ENCODE results near the gene TBC1D10B.

DNA sequence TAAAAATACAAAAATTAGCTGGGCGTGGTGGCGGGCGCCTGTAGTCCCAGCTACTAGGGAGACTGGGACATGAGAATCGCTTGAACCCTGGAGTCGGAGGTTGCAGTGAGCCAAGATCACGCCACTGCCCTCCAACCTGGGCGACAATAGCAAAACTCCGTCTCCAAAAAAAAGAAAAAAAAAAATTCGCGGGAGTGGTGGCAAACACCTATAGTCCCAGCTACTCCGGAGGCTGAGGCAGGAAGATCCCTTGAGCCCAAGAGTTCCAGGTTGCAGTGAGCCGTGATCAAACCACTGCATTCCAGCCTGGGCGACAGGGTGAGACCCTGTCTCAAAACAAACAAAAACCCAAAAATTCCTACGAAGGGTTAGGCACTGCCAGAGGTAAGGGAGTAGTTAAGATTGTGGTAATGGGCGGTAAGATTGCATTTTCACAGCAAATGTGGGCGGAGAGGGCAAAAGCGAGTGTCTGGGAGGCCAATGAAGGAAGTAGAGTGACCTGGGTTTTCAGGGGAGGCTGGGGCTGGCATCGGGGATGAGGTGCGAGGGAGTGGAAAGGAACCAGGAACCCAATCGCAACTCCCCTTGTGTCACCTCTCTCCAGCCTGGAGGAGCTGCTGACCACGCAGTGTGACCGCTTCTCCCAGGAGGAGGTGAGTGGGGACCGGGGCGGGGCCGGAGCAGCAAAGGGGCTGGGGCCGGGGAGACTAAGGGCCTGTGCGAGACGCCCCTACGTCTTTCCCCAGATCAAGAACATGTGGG is 6.9 kb upstream of the TBC1D10B start:
- TF ChIP-seq, protein P1, sequence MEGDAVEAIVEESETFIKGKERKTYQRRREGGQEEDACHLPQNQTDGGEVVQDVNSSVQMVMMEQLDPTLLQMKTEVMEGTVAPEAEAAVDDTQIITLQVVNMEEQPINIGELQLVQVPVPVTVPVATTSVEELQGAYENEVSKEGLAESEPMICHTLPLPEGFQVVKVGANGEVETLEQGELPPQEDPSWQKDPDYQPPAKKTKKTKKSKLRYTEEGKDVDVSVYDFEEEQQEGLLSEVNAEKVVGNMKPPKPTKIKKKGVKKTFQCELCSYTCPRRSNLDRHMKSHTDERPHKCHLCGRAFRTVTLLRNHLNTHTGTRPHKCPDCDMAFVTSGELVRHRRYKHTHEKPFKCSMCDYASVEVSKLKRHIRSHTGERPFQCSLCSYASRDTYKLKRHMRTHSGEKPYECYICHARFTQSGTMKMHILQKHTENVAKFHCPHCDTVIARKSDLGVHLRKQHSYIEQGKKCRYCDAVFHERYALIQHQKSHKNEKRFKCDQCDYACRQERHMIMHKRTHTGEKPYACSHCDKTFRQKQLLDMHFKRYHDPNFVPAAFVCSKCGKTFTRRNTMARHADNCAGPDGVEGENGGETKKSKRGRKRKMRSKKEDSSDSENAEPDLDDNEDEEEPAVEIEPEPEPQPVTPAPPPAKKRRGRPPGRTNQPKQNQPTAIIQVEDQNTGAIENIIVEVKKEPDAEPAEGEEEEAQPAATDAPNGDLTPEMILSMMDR (conservative IDR thresholded peaks at IDR 0.05) = no peak
- TF ChIP-seq ZFX (IDR thresholded peaks at IDR 0.05) = no peak

Data from C4-2B (cell line).